SIG-M5 treated with dmso at 0.1 percent for 504 hours (cell line): ENCODE data around the gene COASY.

ENCODE experiments used
- DNase-seq: peaks from one replicate; lab custom pipeline; 2025; ENCODE audit not compliant: unreplicated experiment; lab: John Stamatoyannopoulos, UW

The COASY gene

GRCh38 chr17:42571435-42572225, 9.7 kb downstream of the COASY start:
- DNase-seq: no peak

GRCh38 chr17:42573095-42573494, 11.1 kb downstream of the COASY start:
- DNase-seq: no peak

- DNase-seq: no peak
These were observed 12.5 kb downstream of the COASY start for GRCh38 chr17:42574463-42574862.

- DNase-seq: no peak
These were observed 15.2 kb downstream of the COASY start for GRCh38 chr17:42577140-42577531.

GRCh38 chr17:42577532-42578281, 15.8 kb downstream of the COASY start, which contains the start of gene PSMC3IP:
Gene PSMC3IP, minus strand, starts transcription at chr17:42577729. Its CDS starts 43 bp downstream, at chr17:42577686.
- peak; percentile 98 for DNase-seq

- peak; percentile 89 for DNase-seq
These were observed 16.4 kb downstream of the COASY start for GRCh38 chr17:42578282-42578869.

- peak; percentile 45 for DNase-seq
These were observed 18.0 kb downstream of the COASY start for GRCh38 chr17:42579794-42580551.

- no peak for DNase-seq
These were observed 19.9 kb downstream of the COASY start for GRCh38 chr17:42581744-42582270.

GRCh38 chr17:42584880-42585279, 22.9 kb downstream of the COASY start:
- DNase-seq: peak; percentile 54

GRCh38 chr17:42585353-42585752, 23.4 kb downstream of the COASY start:
- no peak for DNase-seq

- no peak for DNase-seq
These were observed 24.7 kb downstream of the COASY start for GRCh38 chr17:42586514-42587230.

GRCh38 chr17:42590886-42591285, 28.9 kb downstream of the COASY start:
- no peak for DNase-seq

GRCh38 chr17:42591411-42591810, 29.5 kb downstream of the COASY start:
- no peak for DNase-seq

- DNase-seq: no peak
These were observed 34.4 kb downstream of the COASY start for GRCh38 chr17:42596386-42596785.

GRCh38 chr17:42598905-42599304, 37.0 kb downstream of the COASY start:
- DNase-seq: no peak

- no peak for DNase-seq
These were observed 41.4 kb downstream of the COASY start for GRCh38 chr17:42603318-42603717.

- no peak for DNase-seq
These were observed 45.8 kb downstream of the COASY start for GRCh38 chr17:42607769-42608168.

GRCh38 chr17:42608305-42609181, 46.6 kb downstream of the COASY start:
- DNase-seq: no peak

- DNase-seq: peak; percentile 99
These were observed 47.4 kb downstream of the COASY start, which contains the start of the genes RETREG3 and TUBG1 for GRCh38 chr17:42609182-42609813. Gene RETREG3, minus strand, starts transcription at chr17:42609374. Its CDS starts 50 bp downstream, at chr17:42609324. Gene TUBG1, plus strand, starts transcription at chr17:42609683. Its CDS starts 55 bp downstream, at chr17:42609738.
